Limb (tissue), 2 donors: Measurements from ENCODE around the gene SLC35B3.
"Not testable (repeated sequence)": the region's sequence is repeated elsewhere in the genome, so short reads cannot be mapped to it uniquely, and the experiment has no call there.

Experiments
- DNase-seq, 2 donors: peaks; one replicate each; pipeline ENCODE4 v3.0.0-alpha.2; 2016; ENCODE audit errors: extremely low spot score in 2 of 2

Gene SLC35B3

DNA sequence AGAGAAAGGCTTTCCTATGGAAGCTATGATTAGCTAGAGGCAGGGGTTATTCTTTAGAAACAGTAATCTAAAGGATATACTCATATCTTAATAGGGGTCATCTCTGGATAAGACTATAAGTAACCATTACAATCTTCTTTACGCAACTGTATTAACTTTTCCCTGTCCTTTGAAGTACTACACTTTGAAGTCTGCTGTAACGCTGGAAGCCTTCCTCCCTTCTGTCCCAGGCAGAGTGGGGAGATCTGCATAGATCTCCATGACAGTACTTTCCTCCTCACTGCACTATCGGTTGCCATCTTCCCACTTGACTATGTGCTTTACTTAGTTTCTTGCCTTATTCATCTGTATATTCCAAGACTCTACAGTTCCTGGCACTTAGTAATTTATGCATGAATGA is 20.1 kb downstream of the SLC35B3 start:
- no peak for DNase-seq

DNA sequence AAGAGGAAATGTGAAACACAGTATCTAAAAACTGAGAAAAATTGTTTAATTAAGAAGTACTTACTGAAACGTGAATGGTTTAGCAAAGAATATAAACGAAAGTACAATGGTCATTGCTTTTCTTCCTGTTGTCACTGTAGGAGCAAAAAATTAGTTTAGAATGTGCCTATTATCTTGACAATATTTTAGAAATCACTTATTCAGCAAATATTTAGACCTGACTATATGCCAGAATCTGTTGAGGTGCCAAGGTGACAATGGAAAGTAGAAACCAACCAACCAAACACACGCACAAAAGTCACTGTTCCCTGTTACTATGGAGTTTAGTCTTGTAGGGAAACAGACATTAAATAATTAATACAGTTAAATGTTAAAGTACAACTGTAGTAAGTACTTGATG is 20.5 kb downstream of the SLC35B3 start:
- no peak for DNase-seq

DNA sequence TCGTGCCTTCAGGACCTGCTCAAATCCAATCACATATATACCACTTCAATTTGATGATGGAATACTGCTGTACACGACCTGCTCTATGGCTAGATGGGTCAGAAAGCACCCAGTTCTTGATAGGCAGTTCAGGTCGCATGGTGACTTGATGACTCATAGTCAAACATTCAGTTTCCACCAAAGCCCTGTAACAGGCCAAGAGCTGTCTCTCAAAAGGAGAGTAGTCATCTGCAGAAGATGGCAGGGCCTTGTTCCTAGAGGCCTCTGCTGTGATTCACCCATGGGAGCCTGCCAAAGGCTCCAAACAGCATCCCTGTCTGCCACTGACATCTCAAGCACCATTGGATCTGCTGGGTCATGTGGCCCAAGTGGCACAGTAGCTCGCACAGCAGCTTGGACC is 29.4 kb downstream of the SLC35B3 start:
- not testable (repeated sequence) for DNase-seq

DNA sequence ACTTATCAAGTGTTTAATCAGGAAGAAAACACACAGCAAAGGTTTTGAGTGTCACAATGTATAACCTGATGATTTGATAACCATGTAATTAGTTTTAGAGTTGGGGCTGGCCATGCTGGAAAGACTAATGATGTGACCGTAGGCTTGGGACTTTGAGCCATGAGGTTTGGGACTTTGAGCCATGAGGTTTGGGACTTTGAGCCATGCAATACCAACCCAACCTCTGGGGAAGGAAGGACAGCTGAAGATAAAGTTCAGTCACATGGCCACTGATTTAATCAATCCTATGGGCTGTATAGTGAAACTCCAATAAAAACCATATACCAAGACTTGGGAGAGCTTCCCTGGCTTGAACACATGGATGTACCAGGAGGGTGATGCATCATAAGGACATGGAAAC is 32.8 kb downstream of the SLC35B3 start:
- no peak for DNase-seq

DNA sequence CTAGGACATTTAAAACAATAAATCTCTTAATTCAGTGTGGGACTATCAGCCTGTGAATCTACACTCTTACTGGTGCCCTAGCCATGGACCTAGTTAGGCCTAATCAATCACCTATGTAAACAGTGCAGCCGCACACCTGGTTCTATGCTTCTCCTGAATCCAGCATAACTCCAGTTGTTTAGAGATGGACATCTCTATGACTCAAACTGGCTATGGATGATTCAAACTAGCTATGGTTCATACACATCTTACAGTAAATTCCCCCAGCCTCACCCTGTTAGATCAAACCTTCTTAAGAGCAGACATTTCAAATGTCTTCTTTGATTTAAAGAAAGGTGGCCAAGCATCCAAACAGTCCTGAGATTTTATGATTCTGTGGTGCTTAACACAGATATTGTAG is 34.7 kb downstream of the SLC35B3 start:
- DNase-seq: no peak

DNA sequence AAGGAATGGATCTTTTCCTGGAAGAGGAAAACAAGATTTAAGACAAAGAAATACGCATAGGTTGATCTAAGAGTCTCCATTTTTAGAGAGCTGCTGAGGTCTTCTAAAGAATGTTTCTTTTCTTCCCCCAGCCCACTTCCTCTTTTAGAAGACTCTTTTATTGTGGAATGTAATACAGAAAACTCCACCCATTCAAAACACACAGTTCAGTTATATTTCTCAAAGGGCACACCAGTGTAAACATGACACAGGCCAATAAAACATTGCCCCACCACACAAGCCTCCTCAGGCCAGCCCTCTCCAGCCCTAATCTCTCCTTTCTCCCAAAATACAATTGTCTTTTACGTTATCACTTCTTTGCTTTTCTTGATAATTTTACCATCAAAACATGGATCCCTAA is 42.8 kb downstream of the SLC35B3 start:
- DNase-seq: no peak

DNA sequence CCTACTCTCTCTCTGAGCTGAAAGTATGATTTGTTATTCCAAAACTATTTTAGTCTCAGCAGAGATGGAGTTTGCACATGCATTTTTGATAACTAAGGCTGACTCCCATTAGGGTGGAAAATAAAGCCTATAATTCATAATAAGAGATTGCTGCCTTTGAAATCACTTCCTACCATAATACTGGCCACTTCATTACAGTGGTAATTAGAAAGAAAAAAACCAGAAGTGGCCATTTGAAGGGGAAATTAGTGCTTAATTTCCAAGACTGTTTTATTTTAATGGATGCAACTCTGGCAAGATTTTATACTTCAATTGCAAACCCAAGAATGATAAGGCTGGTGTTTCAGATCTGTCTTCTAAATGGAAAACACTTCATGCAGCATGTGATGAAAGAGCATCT is 43.4 kb downstream of the SLC35B3 start:
- no peak for DNase-seq

DNA sequence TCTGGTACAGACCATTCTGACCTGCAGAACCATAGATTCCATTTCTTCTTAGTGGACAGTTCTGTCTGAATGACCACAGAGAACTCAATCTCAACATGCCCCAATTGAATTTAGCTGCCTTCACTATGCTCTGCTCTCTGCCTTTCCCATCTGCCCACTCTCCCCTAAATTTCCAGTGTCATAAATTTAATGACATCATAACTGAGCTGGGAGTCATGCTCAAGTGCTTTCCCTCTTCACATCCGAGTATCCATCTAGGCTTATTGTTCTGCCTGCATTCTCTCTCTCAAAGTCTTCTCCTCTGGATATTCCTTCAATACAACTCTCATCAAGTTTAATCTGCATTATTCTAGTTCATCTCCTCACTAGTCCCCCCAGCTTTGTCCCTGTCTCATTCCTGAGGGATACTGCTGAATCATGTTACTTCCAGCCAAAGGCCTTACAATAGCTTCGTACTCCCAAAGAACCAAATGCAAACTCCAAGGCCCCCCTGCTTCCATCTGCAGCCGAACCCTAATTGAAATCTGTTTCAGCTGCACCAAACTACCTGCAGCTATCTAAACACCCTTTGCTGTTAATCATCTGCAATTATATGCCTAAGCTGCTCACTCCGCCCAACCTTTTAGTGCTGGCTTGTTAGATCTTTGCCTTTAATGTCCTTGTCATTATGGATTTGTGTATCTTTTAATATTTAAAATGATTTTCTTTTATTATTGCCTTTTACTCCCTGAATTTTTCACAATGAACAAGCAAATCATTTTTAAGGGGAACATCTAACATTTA is 46.1 kb downstream of the SLC35B3 start:
- DNase-seq: no peak

DNA sequence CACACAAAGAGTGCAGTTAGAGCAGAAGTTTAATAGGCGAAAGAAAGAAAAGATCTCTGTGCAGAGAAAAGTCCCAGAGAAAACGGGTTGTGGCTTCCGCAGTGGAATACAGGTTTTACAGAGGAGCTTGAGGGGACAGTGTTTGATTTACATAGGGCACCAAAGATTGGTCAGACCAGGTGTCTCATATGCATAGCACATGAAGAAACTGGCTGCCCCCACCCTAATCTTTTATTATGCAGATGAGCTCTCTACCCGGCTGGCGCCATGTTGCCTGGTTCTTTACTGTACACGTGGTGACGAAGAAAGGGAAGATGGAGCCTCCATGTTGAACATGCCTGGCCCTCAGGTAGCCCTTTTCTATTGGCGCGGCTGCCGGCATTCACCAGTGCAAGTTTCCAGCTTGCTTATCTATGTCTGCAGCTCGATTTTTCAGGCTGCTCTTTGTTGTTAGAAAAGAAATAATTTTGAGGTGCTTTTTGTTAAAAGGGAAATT is 47.4 kb downstream of the SLC35B3 start:
- DNase-seq: no peak

DNA sequence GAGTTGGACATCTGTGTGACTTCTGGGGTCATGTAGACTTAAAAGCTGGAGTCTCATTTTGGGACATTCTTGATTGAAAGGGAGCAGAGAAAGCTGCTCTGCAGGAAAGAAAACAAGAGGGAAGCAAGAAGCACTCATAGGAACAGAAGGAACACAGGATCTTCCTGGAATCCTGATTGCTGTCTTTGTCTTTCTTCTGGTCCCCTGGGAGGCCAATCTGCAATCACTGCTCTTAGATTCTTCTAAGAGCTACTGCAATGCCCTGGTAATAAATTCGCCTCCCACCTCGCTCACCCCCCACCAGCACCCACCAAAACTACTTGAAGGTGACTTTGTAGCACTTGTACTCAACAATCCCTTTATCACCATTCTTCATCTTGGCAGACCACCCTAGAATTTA is 51.8 kb downstream of the SLC35B3 start:
- DNase-seq: no peak

DNA sequence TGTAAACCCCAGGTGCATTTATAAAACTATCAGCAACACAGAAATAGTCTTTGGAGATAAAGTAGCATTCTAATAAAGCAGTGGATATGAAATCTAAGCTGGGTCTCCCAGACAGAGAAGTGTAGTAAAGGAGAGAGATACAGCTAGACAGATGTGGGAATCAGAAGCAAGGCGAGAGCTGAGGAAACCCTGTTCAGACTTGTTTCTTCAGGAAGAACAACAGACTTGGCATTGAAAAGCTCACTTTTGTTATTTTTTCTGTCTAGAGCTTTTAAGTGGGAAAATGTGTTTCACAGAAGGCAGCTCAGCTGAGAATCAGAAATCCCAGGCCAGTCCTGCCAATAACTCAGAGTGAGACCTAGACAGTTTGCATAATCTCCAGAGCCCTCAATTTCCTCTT is 52.9 kb downstream of the SLC35B3 start:
- DNase-seq: peak in 1 of 2 donors; percentile 36

DNA sequence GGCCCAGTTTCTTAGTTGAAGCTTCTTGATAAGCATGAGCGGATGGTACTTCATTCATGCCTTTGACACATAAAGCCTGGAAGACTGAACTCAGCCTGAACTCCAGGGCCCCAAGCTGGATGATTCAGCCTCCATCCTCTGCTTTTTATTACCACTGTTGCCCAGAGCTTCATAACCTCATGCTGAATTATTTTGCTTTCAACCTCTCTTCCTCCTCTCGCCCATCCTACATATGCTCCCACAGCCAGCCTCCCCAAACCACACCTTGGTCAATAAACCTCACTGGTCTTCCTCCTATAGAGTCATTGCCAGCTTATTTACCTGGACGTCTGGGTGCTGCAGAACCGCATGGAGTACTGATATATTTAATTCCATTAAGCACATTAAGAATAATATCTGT is 59.4 kb downstream of the SLC35B3 start:
- DNase-seq: no peak
